K562 (cell line): ENCODE results near the gene RPE. TPM values are rescaled to one million over a fixed set of nuclear protein-coding genes. Genes with fewer than 3 reads are reported as not detected.

Source experiments
- ATAC-seq: fragments of 200-7000 bp; cut with Tn5 transposase; 3 replicates; pipeline ENCODE4 v1.9.1; 2020; ENCODE audit warnings: moderate library complexity
- BruUV-seq: library from RNA; stranded (reverse); fragments of 400-500 nt; replicated peaks from 2 replicates; lab custom pipeline; 2021; lab: Mats Ljungman, UMichigan
- CTCF ChIA-PET: fragments of 300-600 bp; formaldehyde crosslinking; extraction: SDS; loops from one replicate; lab custom pipeline; 2021; ENCODE audit warnings: low intra/inter-chr PET ratio; lab: Yijun Ruan, JAX
- POLR2A ChIA-PET: fragments of 300-600, 350-650 bp; sonication (Branson Sonifier 250); formaldehyde crosslinking; extraction: SDS; loops from one replicate; lab custom pipeline; 2021; ENCODE audit warnings: antibody characterized with exemption, inconsistent platforms; lab: Yijun Ruan, JAX
- DNase-seq, 4 experiments: peaks; one replicate each; pipeline versions ENCODE4 v3.0.0 to v3.0.0-alpha.2; 2011 to 2018; ENCODE audit warnings: low spot score in 3 of 4, mixed read lengths in 3 of 4; ENCODE audit errors: extremely low read depth in 1 of 4
- FAIRE-seq: peaks from 2 replicates; lab custom pipeline; 2011; peaks lifted over from hg19 to GRCh38; lab: Jason Lieb, UNC
- H2AFZ ChIP-seq: 2 replicates; pipeline ENCODE4 v1.6.0; 2011; ENCODE audit warnings: low read depth, low read length, control low read depth, inconsistent platforms
- H3K27ac ChIP-seq: fragments of 200-600 bp; 3 replicates; pipeline ENCODE4 v1.8.0; 2011; ENCODE audit warnings: low read depth, mild to moderate bottlenecking, control low read depth, inconsistent platforms, low read length, moderate library complexity, mixed read lengths; ENCODE audit errors: extremely low read depth
- H3K27me3 ChIP-seq, 2 experiments: fragments of 300-600 bp in 1 of 2; 2 replicates in 1 of 2; 3 replicates in 1 of 2; pipeline versions ENCODE4 v1.6.0 to v1.8.0; 2011; ENCODE audit warnings: inconsistent platforms in 2 of 2, low read length in 2 of 2, mild to moderate bottlenecking in 1 of 2, mixed read lengths in 1 of 2, moderate library complexity in 1 of 2; ENCODE audit not compliant: control insufficient read depth in 2 of 2, insufficient read depth in 2 of 2
- H3K36me3 ChIP-seq: fragments of 300-600 bp; 3 replicates; pipeline ENCODE4 v1.8.0; 2011; ENCODE audit warnings: mild to moderate bottlenecking, low read length, inconsistent platforms; ENCODE audit not compliant: control insufficient read depth, insufficient read depth
- H3K4me1 ChIP-seq, 2 experiments: fragments of 200-600 bp in 1 of 2; replicated peaks in 1 of 2; 2 replicates in 1 of 2; 3 replicates in 1 of 2; pipeline versions ENCODE4 v1.5.1 to v1.8.0; 2011; ENCODE audit warnings: inconsistent platforms in 2 of 2, low read length in 2 of 2, mild to moderate bottlenecking in 1 of 2, mixed read lengths in 1 of 2, moderate library complexity in 1 of 2; ENCODE audit not compliant: control insufficient read depth in 2 of 2, insufficient read depth in 2 of 2
- H3K4me2 ChIP-seq: 2 replicates; pipeline ENCODE4 v1.6.1; 2011; ENCODE audit warnings: low read length, control low read depth, inconsistent platforms, mixed read lengths; ENCODE audit not compliant: insufficient read depth
- H3K4me3 ChIP-seq: fragments of 200-600 bp; sonication (generic), shearing (Covaris generic); 2 replicates; pipeline ENCODE4 v1.5.1; 2016; ENCODE audit warnings: control low read depth, inconsistent platforms
- H3K79me2 ChIP-seq: fragments of 200-600 bp; 3 replicates; pipeline ENCODE4 v1.8.0; 2011; ENCODE audit warnings: low read length, inconsistent platforms; ENCODE audit not compliant: control insufficient read depth, insufficient read depth
- H3K9ac ChIP-seq, 2 experiments: 2 replicates each; pipeline versions ENCODE4 v1.6.0 to v1.6.1; 2011; ENCODE audit warnings: low read depth in 2 of 2, low read length in 2 of 2, control low read depth in 1 of 2, inconsistent platforms in 1 of 2, mild to moderate bottlenecking in 1 of 2, mixed read lengths in 1 of 2; ENCODE audit not compliant: insufficient read depth in 1 of 2
- H3K9me1 ChIP-seq: one replicate; pipeline ENCODE4 v1.6.0; 2011; ENCODE audit warnings: inconsistent platforms, mild to moderate bottlenecking, low read length, moderate library complexity; ENCODE audit not compliant: control insufficient read depth, insufficient read depth
- H3K9me3 ChIP-seq: replicated peaks from 2 replicates; pipeline ENCODE4 v1.5.1; 2011; ENCODE audit warnings: low read depth, low read length, inconsistent platforms; ENCODE audit not compliant: control insufficient read depth, insufficient read depth
- H4K20me1 ChIP-seq: replicated peaks from 2 replicates; pipeline ENCODE4 v1.6.1; 2011; ENCODE audit warnings: low read length, inconsistent platforms, mixed read lengths; ENCODE audit not compliant: control insufficient read depth, insufficient read depth
- ARNT ChIP-seq, 2 experiments: fragments of 450-650 bp; IDR thresholded peaks; 2 replicates each; pipeline ENCODE4 v1.6.1; 2016; ENCODE audit warnings: mild to moderate bottlenecking in 1 of 2
- E2F3 ChIP-seq: fragments of 250-450 bp; sonication (Bioruptor Pico); IDR thresholded peaks from 2 replicates; pipeline ENCODE4 v1.4.0; 2020; ENCODE audit warnings: mild to moderate bottlenecking
- ESRRA ChIP-seq: fragments of 450-650 bp; IDR thresholded peaks from 2 replicates; pipeline ENCODE4 v1.6.1; 2014; ENCODE audit warnings: low read depth, mild to moderate bottlenecking, moderate library complexity, borderline replicate concordance
- HDAC2 ChIP-seq: fragments of 450-650 bp; IDR thresholded peaks from 2 replicates; pipeline ENCODE4 v1.6.1; 2016; ENCODE audit warnings: mild to moderate bottlenecking
- NFIX ChIP-seq: fragments of 250-450 bp; sonication (Bioruptor Pico); IDR thresholded peaks from 2 replicates; pipeline ENCODE4 v1.4.0; 2020; ENCODE audit warnings: low read depth, mild to moderate bottlenecking, moderate library complexity
- NRF1 ChIP-seq, 2 experiments: fragments of 450-650 bp; IDR thresholded peaks in 1 of 2; conservative IDR thresholded peaks in 1 of 2; 2 replicates each; pipeline ENCODE4 v1.6.1; 2014; ENCODE audit warnings: mild to moderate bottlenecking in 2 of 2
- POLR2AphosphoS5 ChIP-seq: IDR thresholded peaks from 2 replicates; pipeline ENCODE4 v1.6.1; 2011; ENCODE audit warnings: mild to moderate bottlenecking, low read depth, low read length, moderate library complexity; ENCODE audit not compliant: control insufficient read depth, insufficient read depth
- RFX1 ChIP-seq: fragments of 450-650 bp; IDR thresholded peaks from 2 replicates; pipeline ENCODE4 v1.6.1; 2016; ENCODE audit warnings: mild to moderate bottlenecking, moderate library complexity
- U2AF1 ChIP-seq: fragments of 200-400 bp; formaldehyde crosslinking; optimal IDR thresholded peaks from 2 replicates; pipeline ENCODE3; 2017; ENCODE audit warnings: mild to moderate bottlenecking, low read depth, low read length, moderate library complexity
- ZC3H4 ChIP-seq: sonication (generic); formaldehyde crosslinking; IDR thresholded peaks from 2 replicates; pipeline ENCODE4 v1.9.0; 2021; ENCODE audit warnings: missing genetic modification reagents, borderline replicate concordance
- ZNF12 ChIP-seq: sonication (generic); formaldehyde crosslinking; IDR thresholded peaks from 2 replicates; pipeline ENCODE4 v1.4.0; 2020; ENCODE audit warnings: mild to moderate bottlenecking, missing genetic modification reagents
- ZNF133 ChIP-seq: fragments of 250-450 bp; sonication (Bioruptor Pico); IDR thresholded peaks from 2 replicates; pipeline ENCODE4 v1.4.0; 2020; ENCODE audit warnings: mild to moderate bottlenecking
- ZNF175 ChIP-seq: fragments of 200-800 bp; sonication (Bioruptor generic); IDR thresholded peaks from 2 replicates; pipeline ENCODE4 v1.6.1; 2016; ENCODE audit warnings: low read depth, mild to moderate bottlenecking, missing genetic modification characterization, missing compliant biosample characterization
- ZNF224 ChIP-seq: sonication (generic); formaldehyde crosslinking; IDR thresholded peaks from 2 replicates; pipeline ENCODE4 v1.8.0; 2022; ENCODE audit warnings: mild to moderate bottlenecking, missing genetic modification reagents
- ZNF778 ChIP-seq: fragments of 450-650 bp; formaldehyde crosslinking; IDR thresholded peaks from 2 replicates; pipeline ENCODE4 v1.4.0; 2020; ENCODE audit warnings: mild to moderate bottlenecking, moderate library complexity
- WGBS: fragments of 100-300 bp; shearing (Covaris generic); methylation state at CpG from one replicate; pipeline ENCODE4 v1.1.6; 2016; ENCODE audit warnings: low coverage, mixed read lengths; ENCODE audit not compliant: insufficient coverage; ENCODE audit errors: missing lambda C conversion rate; 5-methylcytosine and 5-hydroxymethylcytosine counted together
- in situ Hi-C: fragments of 300-500 bp; cut with MboI; formaldehyde crosslinking; loops from 4 replicates; pipeline ENCODE4 v1.15.0; 2018; ENCODE audit warnings: inconsistent platforms, mixed read lengths
- intact Hi-C: fragments of 100-400 bp; cut with micrococcal nuclease; formaldehyde crosslinking; loops from 2 replicates; pipeline ENCODE4 v1.14.2; 2022
- polyA plus RNA-seq, 8 experiments: library from polyadenylated mRNA; depleted of rRNA in 4 of 8; stranded (reverse) in 5 of 8; unstranded in 3 of 8; fragments of >200 nt; fragmentation: Nextera tagmentation in 2 of 8; fragmentation: Illumina TruSeq in 1 of 8; extraction: Ambion mirVana in 2 of 8; extraction: Trizol in 1 of 8; gene quantifications; 2 replicates each; pipeline versions ENCODE4 v1.2.1 to v1.2.3, GENCODE V29; 2011 to 2014; ENCODE audit warnings: inconsistent platforms in 1 of 8, missing spikeins in 1 of 8
- total RNA-seq, 7 experiments: library from RNA; depleted of rRNA in 6 of 7; stranded (reverse); fragments of >200 nt in 6 of 7; fragmentation: Illumina TruSeq in 2 of 7; extraction: Trizol in 2 of 7; gene quantifications; 2 replicates each; pipeline versions ENCODE4 v1.2.1 to v1.2.3, GENCODE V29; 2011 to 2021; ENCODE audit warnings: low replicate concordance in 1 of 7
- TF ChIP-seq, protein P1 (sequence below): fragments of 250-450 bp; sonication (Bioruptor Pico); IDR thresholded peaks from 2 replicates; pipeline ENCODE4 v1.8.0; 2021; ENCODE audit warnings: mild to moderate bottlenecking, moderate library complexity
- TF ChIP-seq, protein P2 (sequence below): fragments of 450-650 bp; formaldehyde crosslinking; IDR thresholded peaks from 2 replicates; pipeline ENCODE4 v1.4.0; 2020; ENCODE audit warnings: mild to moderate bottlenecking
- TF ChIP-seq, protein P3 (sequence below): sonication (generic); formaldehyde crosslinking; IDR thresholded peaks from 2 replicates; pipeline ENCODE4 v1.4.0; 2020; ENCODE audit warnings: mild to moderate bottlenecking, missing genetic modification reagents

RPE gene
- total and polyA plus RNA-seq, 9 of the 15 experiments (the other 6 are each of a cell fraction or from before 2014, with no cell fraction given) = 33.5 to 65.3 (median 50.4) TPM

DNA sequence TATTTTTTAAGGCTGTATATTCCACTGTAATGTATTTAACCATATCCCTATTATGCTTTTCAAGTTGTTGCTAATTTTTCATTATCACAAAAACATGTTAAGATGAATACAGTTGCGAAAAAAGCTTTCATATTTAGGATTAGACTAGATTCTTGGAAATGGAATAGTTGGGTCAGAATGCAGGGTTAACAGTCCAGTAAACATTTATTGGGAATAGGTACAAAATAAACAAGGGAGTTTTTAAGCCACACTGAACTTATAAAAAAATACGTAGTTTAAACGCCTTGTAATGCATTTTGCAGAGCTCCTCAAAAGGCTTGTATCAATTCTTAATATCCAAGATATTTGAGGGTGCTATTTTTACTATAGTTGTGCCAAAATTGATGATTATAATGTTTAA lies 35.6 kb downstream of the RPE start:
- Histone ChIP-seq H4K20me1 (no peaks in the 10 kb centered on the region), H3K4me1 (no peaks in the 10 kb centered on the region), H3K4me3 (no peak overlapping the region), H3K27me3 (no peaks in the 10 kb centered on the region), H3K9me1 (no peaks in the 10 kb centered on the region), H3K27ac (no peak overlapping the region), H3K79me2 (no peaks in the 10 kb centered on the region), H3K36me3 (no peaks in the 10 kb centered on the region), H3K9me3 (no peaks in the 10 kb centered on the region), H2AFZ (no peak overlapping the region), H3K9ac (no peak overlapping the region), H3K4me2 (no peak overlapping the region)
- in situ Hi-C loops (no loop called here), intact Hi-C loops (no loop called here)
- TF ChIP-seq ZC3H4 (no peak), POLR2AphosphoS5 (no peak), ZNF224 (CRISPR knock-in tag) (no peak), E2F3 (no peak), ZNF175 (CRISPR knock-in tag) (no peak), ARNT (IDR thresholded peaks at IDR 0.05) (no peak), ESRRA (no peak), NFIX (CRISPR knock-in tag) (no peak), ZNF778 (no peak), U2AF1 (no peak), HDAC2 (no peak), ZNF12 (no peak), RFX1 (no peak), NRF1 (conservative IDR thresholded peaks at IDR 0.05 in 1 of 2, IDR thresholded peaks at IDR 0.05 in 1 of 2) (no peak), ZNF133 (CRISPR knock-in tag) (no peak)
- TF ChIP-seq, protein P1, sequence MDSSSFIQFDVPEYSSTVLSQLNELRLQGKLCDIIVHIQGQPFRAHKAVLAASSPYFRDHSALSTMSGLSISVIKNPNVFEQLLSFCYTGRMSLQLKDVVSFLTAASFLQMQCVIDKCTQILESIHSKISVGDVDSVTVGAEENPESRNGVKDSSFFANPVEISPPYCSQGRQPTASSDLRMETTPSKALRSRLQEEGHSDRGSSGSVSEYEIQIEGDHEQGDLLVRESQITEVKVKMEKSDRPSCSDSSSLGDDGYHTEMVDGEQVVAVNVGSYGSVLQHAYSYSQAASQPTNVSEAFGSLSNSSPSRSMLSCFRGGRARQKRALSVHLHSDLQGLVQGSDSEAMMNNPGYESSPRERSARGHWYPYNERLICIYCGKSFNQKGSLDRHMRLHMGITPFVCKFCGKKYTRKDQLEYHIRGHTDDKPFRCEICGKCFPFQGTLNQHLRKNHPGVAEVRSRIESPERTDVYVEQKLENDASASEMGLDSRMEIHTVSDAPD (CRISPR knock-in tag) = no peak
- TF ChIP-seq, protein P2, sequence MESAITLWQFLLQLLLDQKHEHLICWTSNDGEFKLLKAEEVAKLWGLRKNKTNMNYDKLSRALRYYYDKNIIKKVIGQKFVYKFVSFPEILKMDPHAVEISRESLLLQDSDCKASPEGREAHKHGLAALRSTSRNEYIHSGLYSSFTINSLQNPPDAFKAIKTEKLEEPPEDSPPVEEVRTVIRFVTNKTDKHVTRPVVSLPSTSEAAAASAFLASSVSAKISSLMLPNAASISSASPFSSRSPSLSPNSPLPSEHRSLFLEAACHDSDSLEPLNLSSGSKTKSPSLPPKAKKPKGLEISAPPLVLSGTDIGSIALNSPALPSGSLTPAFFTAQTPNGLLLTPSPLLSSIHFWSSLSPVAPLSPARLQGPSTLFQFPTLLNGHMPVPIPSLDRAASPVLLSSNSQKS = no peak
- TF ChIP-seq, protein P3, sequence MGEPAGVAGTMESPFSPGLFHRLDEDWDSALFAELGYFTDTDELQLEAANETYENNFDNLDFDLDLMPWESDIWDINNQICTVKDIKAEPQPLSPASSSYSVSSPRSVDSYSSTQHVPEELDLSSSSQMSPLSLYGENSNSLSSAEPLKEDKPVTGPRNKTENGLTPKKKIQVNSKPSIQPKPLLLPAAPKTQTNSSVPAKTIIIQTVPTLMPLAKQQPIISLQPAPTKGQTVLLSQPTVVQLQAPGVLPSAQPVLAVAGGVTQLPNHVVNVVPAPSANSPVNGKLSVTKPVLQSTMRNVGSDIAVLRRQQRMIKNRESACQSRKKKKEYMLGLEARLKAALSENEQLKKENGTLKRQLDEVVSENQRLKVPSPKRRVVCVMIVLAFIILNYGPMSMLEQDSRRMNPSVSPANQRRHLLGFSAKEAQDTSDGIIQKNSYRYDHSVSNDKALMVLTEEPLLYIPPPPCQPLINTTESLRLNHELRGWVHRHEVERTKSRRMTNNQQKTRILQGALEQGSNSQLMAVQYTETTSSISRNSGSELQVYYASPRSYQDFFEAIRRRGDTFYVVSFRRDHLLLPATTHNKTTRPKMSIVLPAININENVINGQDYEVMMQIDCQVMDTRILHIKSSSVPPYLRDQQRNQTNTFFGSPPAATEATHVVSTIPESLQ = no peak
- ATAC-seq (no peak), DNase-seq (no peak), FAIRE-seq (no peak)
- BruUV-seq = no TSS peak
- POLR2A ChIA-PET = no interaction called here
- CTCF ChIA-PET = no interaction called here
- 88% methylated on average over 3 of the region's 3 CpGs for WGBS
